HCT116 (cell line): Measurements from ENCODE around the gene ZSWIM5. TPM values are rescaled to one million over a fixed set of nuclear protein-coding genes. Genes with fewer than 3 reads are reported as not detected.

ENCODE experiments used
- ATAC-seq: fragments of 200-7000 bp; cut with Tn5 transposase; 2 replicates; pipeline ENCODE4 v1.9.1; 2020; ENCODE audit warnings: mild to moderate bottlenecking, moderate library complexity
- BruUV-seq: library from RNA; stranded (reverse); fragments of 400-500 nt; replicated peaks from 2 replicates; lab custom pipeline; 2021; lab: Mats Ljungman, UMichigan
- CTCF ChIA-PET: fragments of 300-600 bp; sonication (Branson Sonifier 250); formaldehyde crosslinking; loops from one replicate; lab custom pipeline; 2021; ENCODE audit warnings: antibody characterized with exemption; lab: Charles Lee
- POLR2A ChIA-PET: fragments of 300-600, 350-600 bp; sonication (Branson Sonifier 250); formaldehyde crosslinking; loops from one replicate; lab custom pipeline; 2021; ENCODE audit warnings: antibody characterized with exemption; lab: Charles Lee
- RAD21 ChIA-PET, 2 experiments: fragments of 300-600 bp; sonication (Branson Sonifier 250); formaldehyde crosslinking; loops; one replicate each; lab custom pipeline; 2023; ENCODE audit warnings: low total read pairs in 2 of 2; ENCODE audit not compliant: uncharacterized antibody in 2 of 2, unreplicated experiment in 2 of 2, low non-redundant PET in 1 of 2; lab: Charles Lee
- DNase-seq: peaks from one replicate; pipeline ENCODE4 v3.0.0-alpha.2; 2010; ENCODE audit warnings: low read depth, low spot score
- H2AFZ ChIP-seq: fragments of 200-600 bp; shearing (Covaris generic), sonication (generic); 2 replicates; pipeline ENCODE4 v1.6.1; 2017; ENCODE audit warnings: low read depth, mixed run types, mixed read lengths, antibody characterized with exemption, low read length; ENCODE audit not compliant: poor library complexity, severe bottlenecking
- H3K27ac ChIP-seq: 2 replicates; pipeline ENCODE4 v1.5.1; 2012; ENCODE audit warnings: low read depth, low read length
- H3K27me3 ChIP-seq: fragments of 200-600 bp; sonication (generic); 2 replicates; pipeline ENCODE4 v1.6.1; 2016; ENCODE audit warnings: mixed run types, low read length, mixed read lengths; ENCODE audit not compliant: insufficient read depth
- H3K36me3 ChIP-seq, 2 experiments: fragments of 200-500 bp in 1 of 2; fragments of 200-600 bp in 1 of 2; sonication (Bioruptor generic) in 1 of 2; sonication (generic) in 1 of 2; 2 replicates each; pipeline versions ENCODE4 v1.5.1 to v1.6.1; 2014 to 2016; ENCODE audit warnings: low read length in 2 of 2, inconsistent platforms in 1 of 2, mixed read lengths in 1 of 2, mixed run types in 1 of 2; ENCODE audit not compliant: insufficient read depth in 2 of 2, control insufficient read depth in 1 of 2
- H3K4me1 ChIP-seq, 2 experiments: fragments of 200-600 bp in 1 of 2; sonication (generic) in 1 of 2; 2 replicates each; pipeline versions ENCODE4 v1.5.1 to v1.6.1; 2012 to 2017; ENCODE audit warnings: low read length in 2 of 2, inconsistent platforms in 1 of 2, mild to moderate bottlenecking in 1 of 2, mixed read lengths in 1 of 2, mixed run types in 1 of 2, moderate library complexity in 1 of 2; ENCODE audit not compliant: insufficient read depth in 2 of 2, control insufficient read depth in 1 of 2
- H3K4me2 ChIP-seq: fragments of 200-600 bp; sonication (generic); 2 replicates; pipeline ENCODE4 v1.6.1; 2017; ENCODE audit warnings: mixed run types, low read length, mixed read lengths
- H3K4me3 ChIP-seq, 2 experiments: fragments of 200-600 bp in 1 of 2; sonication (generic) in 1 of 2; replicated peaks in 1 of 2; 2 replicates each; pipeline ENCODE4 v1.5.1; 2011 to 2016; ENCODE audit warnings: low read length in 2 of 2, control low read depth in 1 of 2, low read depth in 1 of 2, mild to moderate bottlenecking in 1 of 2, mixed read lengths in 1 of 2, mixed run types in 1 of 2
- H3K79me2 ChIP-seq: fragments of 200-600 bp; sonication (generic); 2 replicates; pipeline ENCODE4 v1.6.1; 2017; ENCODE audit warnings: mild to moderate bottlenecking, mixed run types, low read length, moderate library complexity, mixed read lengths; ENCODE audit not compliant: insufficient read depth
- H3K9ac ChIP-seq: fragments of 200-600 bp; sonication (generic); 2 replicates; pipeline ENCODE4 v1.6.1; 2016; ENCODE audit warnings: low read length, mixed read lengths
- H3K9me2 ChIP-seq: fragments of 200-600 bp; sonication (generic), shearing (Covaris generic); 2 replicates; pipeline ENCODE4 v1.6.1; 2017; ENCODE audit warnings: mixed run types, mild to moderate bottlenecking, moderate library complexity; ENCODE audit not compliant: insufficient read depth
- H3K9me3 ChIP-seq, 2 experiments: fragments of 200-500 bp in 1 of 2; fragments of 200-600 bp in 1 of 2; sonication (Bioruptor generic) in 1 of 2; sonication (generic) in 1 of 2; 2 replicates each; pipeline ENCODE4 v1.6.1; 2014 to 2017; ENCODE audit warnings: low read length in 2 of 2, mixed read lengths in 2 of 2, inconsistent platforms in 1 of 2, low read depth in 1 of 2, mild to moderate bottlenecking in 1 of 2, mixed run types in 1 of 2, moderate library complexity in 1 of 2; ENCODE audit not compliant: control insufficient read depth in 1 of 2, insufficient read depth in 1 of 2
- H4K20me1 ChIP-seq: fragments of 200-600 bp; sonication (generic), shearing (Covaris generic); 2 replicates; pipeline ENCODE4 v1.6.1; 2017; ENCODE audit warnings: mixed run types, mild to moderate bottlenecking, moderate library complexity; ENCODE audit not compliant: insufficient read depth
- ATF3 ChIP-seq: IDR thresholded peaks from 2 replicates; pipeline ENCODE4 v1.6.1; 2012
- CBX3 ChIP-seq: IDR thresholded peaks from 2 replicates; pipeline ENCODE4 v1.6.1; 2012; ENCODE audit warnings: low read depth
- CEBPB ChIP-seq: IDR thresholded peaks from 2 replicates; pipeline ENCODE4 v1.6.1; 2012; ENCODE audit warnings: low read depth
- CTCF ChIP-seq, 3 experiments: fragments of 200-600 bp in 1 of 3; sonication (generic) in 1 of 3; IDR thresholded peaks in 2 of 3; conservative IDR thresholded peaks in 1 of 3; 2 replicates each; pipeline ENCODE4 v1.5.1; 2012 to 2017; ENCODE audit warnings: low read depth in 2 of 3, low read length in 2 of 3, antibody characterized with exemption in 1 of 3, borderline replicate concordance in 1 of 3, control low read depth in 1 of 3, mild to moderate bottlenecking in 1 of 3, mixed read lengths in 1 of 3, mixed run types in 1 of 3, moderate library complexity in 1 of 3; ENCODE audit not compliant: insufficient read depth in 1 of 3
- ELF1 ChIP-seq: IDR thresholded peaks from 2 replicates; pipeline ENCODE4 v1.6.1; 2012; ENCODE audit warnings: low read depth, borderline replicate concordance
- EZH2 ChIP-seq: fragments of 200-600 bp; sonication (generic); IDR thresholded peaks from 2 replicates; pipeline ENCODE4 v1.6.1; 2017; ENCODE audit warnings: antibody characterized with exemption, mixed run types
- EZH2phosphoT487 ChIP-seq: fragments of 200-600 bp; IDR thresholded peaks from 2 replicates; pipeline ENCODE4 v1.6.1; 2018; ENCODE audit warnings: antibody characterized with exemption, borderline replicate concordance
- FOSL1 ChIP-seq: IDR thresholded peaks from 2 replicates; pipeline ENCODE4 v1.6.1; 2012; ENCODE audit warnings: low read depth
- JUND ChIP-seq: IDR thresholded peaks from 2 replicates; pipeline ENCODE4 v1.6.1; 2012
- MAX ChIP-seq: IDR thresholded peaks from 2 replicates; pipeline ENCODE4 v1.6.1; 2012
- POLR2A ChIP-seq: IDR thresholded peaks from 2 replicates; pipeline ENCODE4 v1.7.0; 2011; ENCODE audit warnings: borderline replicate concordance; ENCODE audit not compliant: insufficient read depth, insufficient read length; ENCODE audit errors: extremely low read depth
- POLR2AphosphoS5 ChIP-seq: IDR thresholded peaks from 2 replicates; pipeline ENCODE4 v1.6.1; 2011; ENCODE audit warnings: mild to moderate bottlenecking, low read depth, low read length, moderate library complexity
- RAD21 ChIP-seq: IDR thresholded peaks from 2 replicates; pipeline ENCODE4 v1.6.1; 2012; ENCODE audit warnings: low read depth, mild to moderate bottlenecking
- REST ChIP-seq: IDR thresholded peaks from 2 replicates; pipeline ENCODE4 v1.6.1; 2012; ENCODE audit warnings: low read depth
- SIN3A ChIP-seq: IDR thresholded peaks from 2 replicates; pipeline ENCODE4 v1.6.1; 2012; ENCODE audit warnings: low read depth
- SP1 ChIP-seq: IDR thresholded peaks from 2 replicates; pipeline ENCODE4 v1.6.1; 2012; ENCODE audit warnings: low read depth
- TCF7L2 ChIP-seq: IDR thresholded peaks from 2 replicates; pipeline ENCODE4 v1.7.0; 2011; ENCODE audit warnings: borderline replicate concordance, inconsistent platforms; ENCODE audit not compliant: insufficient read depth, insufficient read length; ENCODE audit errors: extremely low read depth
- YY1 ChIP-seq: IDR thresholded peaks from 2 replicates; pipeline ENCODE4 v1.6.1; 2011; ENCODE audit warnings: low read length, low read depth, moderate library complexity, mild to moderate bottlenecking; ENCODE audit not compliant: insufficient replicate concordance; ENCODE audit errors: extremely low read depth
- ZBTB33 ChIP-seq: IDR thresholded peaks from 2 replicates; pipeline ENCODE4 v1.6.1; 2011; ENCODE audit warnings: mild to moderate bottlenecking, low read length, moderate library complexity; ENCODE audit not compliant: insufficient replicate concordance; ENCODE audit errors: extremely low read depth
- ZNF274 ChIP-seq: fragments of 200-500 bp; sonication (Bioruptor generic); IDR thresholded peaks from 2 replicates; pipeline ENCODE4 v1.6.1; 2014; ENCODE audit warnings: mild to moderate bottlenecking, low read depth, low read length, inconsistent platforms
- intact Hi-C: fragments of 100-400 bp; cut with micrococcal nuclease; formaldehyde crosslinking; loops from 2 replicates; pipeline ENCODE4 v1.10.0; 2022
- total RNA-seq: library from RNA; stranded (reverse); gene quantifications from one replicate; pipeline ENCODE4 v1.2.1, GENCODE V29; 2021; ENCODE audit not compliant: unreplicated experiment

The ZSWIM5 gene
- total RNA-seq, 1 experiment from 2014 or later = 1.1 TPM

- TF ChIP-seq POLR2A (no peak), EZH2phosphoT487 (no peak), YY1 (no peak), RAD21 (no peak), JUND (no peak), ELF1 (no peak), SIN3A (no peak), TCF7L2 (no peak), REST (no peak), EZH2 (no peak), CBX3 (no peak), SP1 (no peak), ZNF274 (no peak), ZBTB33 (no peak), CTCF (IDR thresholded peaks at IDR 0.05 in 2 of 3, conservative IDR thresholded peaks at IDR 0.05 in 1 of 3; ENCODE audit: borderline replicate concordance in 1 of 3, insufficient read depth in 1 of 3, low read depth in 2 of 3, low read length in 2 of 3) (no peak), POLR2AphosphoS5 (no peak), CEBPB (no peak), MAX (no peak), FOSL1 (no peak), ATF3 (no peak)
- Histone ChIP-seq H3K27ac (no peak overlapping the region), H3K9ac (no peak overlapping the region), H3K79me2 (no peaks in the 10 kb centered on the region), H4K20me1 (no peaks in the 10 kb centered on the region), H3K4me2 (no peak overlapping the region), H3K36me3 (no peaks in the 10 kb centered on the region), H3K27me3 (no peaks in the 10 kb centered on the region), H3K9me3 (no peaks in the 10 kb centered on the region; a peak in 1 of 4 replicates), H2AFZ (no peak overlapping the region), H3K4me1 (no peaks in the 10 kb centered on the region), H3K4me3 (no peak overlapping the region), H3K9me2 (no peaks in the 10 kb centered on the region)
- intact Hi-C loops = no loop called here
- ChIA-PET RAD21 (no interaction called here), POLR2A (no interaction called here), CTCF (no interaction called here)
- no TSS peak for BruUV-seq
- DNase-seq (no peak), ATAC-seq (no peak)
Observed at GRCh38 chr1:45103534-45103933, 102.9 kb downstream of the ZSWIM5 start.
